NB4 (cell line): ENCODE results near the gene CHAF1B.

Experiments used
- POLR2A ChIP-seq: IDR thresholded peaks from 2 replicates; pipeline ENCODE4 v1.6.1; 2011; ENCODE audit warnings: mild to moderate bottlenecking; ENCODE audit not compliant: insufficient read length; ENCODE audit errors: extremely low read depth
- TF ChIP-seq, protein P1 (sequence below): IDR thresholded peaks from one replicate; pipeline ENCODE4 v1.5.1; 2012; ENCODE audit warnings: low read depth, low read length

DNA sequence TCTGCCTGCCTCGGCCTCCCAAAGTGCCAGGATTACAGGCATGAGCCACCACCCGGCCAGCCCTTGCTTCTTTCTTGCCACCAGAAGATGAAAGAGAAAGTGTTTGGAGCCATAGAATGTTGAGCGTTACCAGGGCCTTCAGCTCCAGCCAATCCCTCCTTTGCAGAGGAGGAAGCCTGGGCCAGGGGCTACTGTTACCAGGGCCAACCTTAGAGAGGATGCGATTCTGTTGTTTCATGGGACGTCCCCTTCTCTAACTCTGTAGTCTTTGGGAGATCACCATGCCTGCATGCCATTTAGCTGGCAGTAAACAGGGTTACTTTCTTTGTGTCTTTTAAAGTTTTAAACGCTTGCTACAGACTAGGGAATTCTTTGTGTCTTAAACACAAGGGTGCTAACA, 49.0 kb downstream of the CHAF1B start:
- TF ChIP-seq, protein P1, sequence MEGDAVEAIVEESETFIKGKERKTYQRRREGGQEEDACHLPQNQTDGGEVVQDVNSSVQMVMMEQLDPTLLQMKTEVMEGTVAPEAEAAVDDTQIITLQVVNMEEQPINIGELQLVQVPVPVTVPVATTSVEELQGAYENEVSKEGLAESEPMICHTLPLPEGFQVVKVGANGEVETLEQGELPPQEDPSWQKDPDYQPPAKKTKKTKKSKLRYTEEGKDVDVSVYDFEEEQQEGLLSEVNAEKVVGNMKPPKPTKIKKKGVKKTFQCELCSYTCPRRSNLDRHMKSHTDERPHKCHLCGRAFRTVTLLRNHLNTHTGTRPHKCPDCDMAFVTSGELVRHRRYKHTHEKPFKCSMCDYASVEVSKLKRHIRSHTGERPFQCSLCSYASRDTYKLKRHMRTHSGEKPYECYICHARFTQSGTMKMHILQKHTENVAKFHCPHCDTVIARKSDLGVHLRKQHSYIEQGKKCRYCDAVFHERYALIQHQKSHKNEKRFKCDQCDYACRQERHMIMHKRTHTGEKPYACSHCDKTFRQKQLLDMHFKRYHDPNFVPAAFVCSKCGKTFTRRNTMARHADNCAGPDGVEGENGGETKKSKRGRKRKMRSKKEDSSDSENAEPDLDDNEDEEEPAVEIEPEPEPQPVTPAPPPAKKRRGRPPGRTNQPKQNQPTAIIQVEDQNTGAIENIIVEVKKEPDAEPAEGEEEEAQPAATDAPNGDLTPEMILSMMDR = no peak
- no peak for TF ChIP-seq POLR2A
